Heart right ventricle (tissue), 16 donors: Measurements from ENCODE around the gene GPC3. TPM values are rescaled to one million over a fixed set of nuclear protein-coding genes. Genes with fewer than 3 reads are reported as not detected.

ENCODE experiments used
- ATAC-seq, 8 donors: fragments of 200-7000 bp; cut with Tn5 transposase; one replicate each; pipeline ENCODE4 v1.9.1; 2020; ENCODE audit warnings: mild to moderate bottlenecking in 8 of 8, moderate library complexity in 8 of 8, moderate number of reproducible peaks in 1 of 8
- DNase-seq, 2 donors: peaks; one replicate each; pipeline ENCODE4 v3.0.0-alpha.2; 2020
- H3K27ac ChIP-seq, 10 donors: fragments of 200-600 bp; sonication (generic) in 2 of 10; one replicate each; pipeline versions ENCODE4 v1.5.0 to v1.8.0; 2020 to 2022; ENCODE audit warnings: mild to moderate bottlenecking in 3 of 10
- H3K27me3 ChIP-seq, 7 donors: fragments of 200-600 bp; one replicate each; pipeline ENCODE4 v1.8.0; 2021 to 2022; ENCODE audit warnings: mild to moderate bottlenecking in 2 of 7
- H3K36me3 ChIP-seq, 9 donors: fragments of 200-600 bp; sonication (generic) in 1 of 9; one replicate each; pipeline versions ENCODE4 v1.5.0 to v1.8.0; 2020 to 2022; ENCODE audit warnings: mild to moderate bottlenecking in 2 of 9
- H3K4me1 ChIP-seq, 9 donors: fragments of 200-600 bp; sonication (generic) in 1 of 9; one replicate each; pipeline versions ENCODE4 v1.5.0 to v1.8.0; 2020 to 2022; ENCODE audit warnings: mild to moderate bottlenecking in 4 of 9
- H3K4me3 ChIP-seq, 10 donors: fragments of 200-600 bp; sonication (generic) in 2 of 10; one replicate each; pipeline versions ENCODE4 v1.5.0 to v1.8.0; 2020 to 2022; ENCODE audit warnings: mild to moderate bottlenecking in 7 of 10, moderate library complexity in 2 of 10
- H3K9me3 ChIP-seq, 11 donors: fragments of 200-600 bp in 10 of 11; sonication (generic) in 2 of 11; one replicate each; pipeline versions ENCODE4 v1.5.0 to v1.8.0; 2013 to 2022; ENCODE audit warnings: mild to moderate bottlenecking in 2 of 11, control low read depth in 1 of 11, moderate library complexity in 1 of 11
- CTCF ChIP-seq, 9 donors: fragments of 200-600 bp; sonication (generic) in 2 of 9; IDR thresholded peaks; one replicate each; pipeline versions ENCODE4 v1.5.0 to v1.8.0; 2021 to 2022; ENCODE audit warnings: antibody characterized with exemption in 9 of 9, mild to moderate bottlenecking in 5 of 9, moderate library complexity in 1 of 9
- WGBS, 2 donors: extraction: QIAGEN DNeasy Blood & Tissue Kit; methylation state at CpG; one replicate each; pipeline ENCODE4 v1.1.7; 2013; ENCODE audit warnings: inconsistent platforms in 1 of 2; 5-methylcytosine and 5-hydroxymethylcytosine counted together
- intact Hi-C, 10 donors: fragments of 100-400 bp; cut with DNase I; formaldehyde crosslinking; loops; one replicate each; pipeline versions ENCODE4 v1.11.1 to v1.14.2; 2022
- polyA plus RNA-seq, 2 donors: library from polyadenylated mRNA; stranded (reverse); fragments of 200-250 nt; gene quantifications; one replicate each; pipeline ENCODE4 v1.2.3, GENCODE V29; 2013
- total RNA-seq, 10 donors: library from RNA; stranded (reverse); fragmentation: NEBNext Ultra II Directional in 3 of 10; extraction: Animal tissue kit (Norgen Biotek cat#: 25700) in 3 of 10; gene quantifications; one replicate each; pipeline versions ENCODE4 v1.2.1 to v1.2.4, GENCODE V29; 2021 to 2023
- donor health status: Arrhythmogenic right ventricular cardiomyopathy.
- donor health status: ischemic (EF 13 %, LVEDD 7.1; RV severe dilation, severe dysfunction).
- donor health status: healthy with polysubstance abuse.
- donor health status: DM: no; HTN: yes; CAD: no.
- donor health status: DM: no; HTN: no; CAD: no.
- donor health status: ischemic (EF 25% LVEDD 6.9; RV normal size, moderate dysfunction).
- donor health status: ischemic (EF 25% LVEDD 5.7; RV mildly dilated, moderate dysfunction).
- donor health status: healthy.
- donor health status: DM: yes; HTN: yes; CAD: no.
- donor health status: Ischemic cardiomyopathy.
- donor health status: ischemic (EF 35%, LVEDD 5.7; RV mildly dilated, moderate dysfunction).
- donor health status: nonischemic (EF 11% LVEDD 7.7; RV severe dilation, severe dysfunction).
- donor health status: DM: yes; HTN: yes; CAD: no.
- donor health status: PGD.
- donor health status: ischemic (EF 29% LVEDD 5.4; RV normal size, mild dysfunction).
- donor health status: nonischemic (EF 23%, LVEDD 6.1; RV moderate dilation, normal function).

GPC3 gene
- total and polyA plus RNA-seq, 12 donors: 0.66 to 5.6 (median 3.4) TPM

DNA sequence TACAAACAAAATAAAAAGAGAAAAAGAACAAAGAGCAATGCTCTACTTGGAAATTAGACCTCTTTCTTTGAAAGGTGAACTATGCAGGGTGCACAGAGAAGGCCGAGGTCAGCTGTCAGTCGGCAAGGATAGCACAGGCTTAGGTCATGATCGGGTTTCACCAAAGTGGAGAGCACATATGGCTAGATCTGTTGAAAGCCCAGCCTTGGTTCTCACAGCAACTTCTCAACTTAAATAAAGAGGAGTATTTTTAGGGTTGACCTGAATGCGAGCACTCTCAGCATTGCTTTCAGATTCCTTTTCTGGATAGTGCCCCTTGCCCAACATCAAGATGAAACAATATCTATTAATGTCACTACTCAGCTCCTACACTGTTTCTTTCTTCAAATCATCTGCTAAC lies 447.2 kb downstream of the GPC3 start:
- intact Hi-C loops: no loop called here
- DNase-seq (no peak), ATAC-seq (no peak)
- 63% methylated on average over 4 of the region's 4 CpGs for WGBS, 2 donors
- H3K27ac ChIP-seq: no peak overlapping the region
- H3K36me3 ChIP-seq: no peaks in the 10 kb centered on the region
- no peak overlapping the region for H3K4me3 ChIP-seq
- H3K9me3 ChIP-seq: no peaks in the 10 kb centered on the region
- TF ChIP-seq CTCF (IDR thresholded peaks at IDR 0.05): no peak
- no peaks in the 10 kb centered on the region for H3K27me3 ChIP-seq
- H3K4me1 ChIP-seq: no peaks in the 10 kb centered on the region

GRCh38 chrX:133537142-133537541 lies 448.3 kb downstream of the GPC3 start:
- H3K36me3 ChIP-seq: no peaks in the 10 kb centered on the region
- H3K4me1 ChIP-seq: no peaks in the 10 kb centered on the region
- TF ChIP-seq CTCF (IDR thresholded peaks at IDR 0.05): no peak
- no peaks in the 10 kb centered on the region for H3K27me3 ChIP-seq
- WGBS, 2 donors: 52 to 77% methylated on average over 3 of the region's 3 CpGs
- no peak overlapping the region for H3K27ac ChIP-seq
- ATAC-seq: no peak
- intact Hi-C loops: no loop called here
- no peak overlapping the region for H3K4me3 ChIP-seq
- no peaks in the 10 kb centered on the region for H3K9me3 ChIP-seq
- DNase-seq: no peak

GRCh38 chrX:133535066-133535465 lies 450.3 kb downstream of the GPC3 start:
- DNase-seq: no peak
- Histone ChIP-seq H3K27me3 (no peaks in the 10 kb centered on the region), H3K27ac (no peak overlapping the region), H3K4me3 (no peak overlapping the region), H3K36me3 (no peaks in the 10 kb centered on the region), H3K4me1 (no peaks in the 10 kb centered on the region), H3K9me3 (no peaks in the 10 kb centered on the region)
- ATAC-seq: no peak
- 84 to 92% methylated on average over 2 of the region's 2 CpGs for WGBS, 2 donors
- intact Hi-C loops: no loop called here
- no peak for TF ChIP-seq CTCF (IDR thresholded peaks at IDR 0.05)

DNA sequence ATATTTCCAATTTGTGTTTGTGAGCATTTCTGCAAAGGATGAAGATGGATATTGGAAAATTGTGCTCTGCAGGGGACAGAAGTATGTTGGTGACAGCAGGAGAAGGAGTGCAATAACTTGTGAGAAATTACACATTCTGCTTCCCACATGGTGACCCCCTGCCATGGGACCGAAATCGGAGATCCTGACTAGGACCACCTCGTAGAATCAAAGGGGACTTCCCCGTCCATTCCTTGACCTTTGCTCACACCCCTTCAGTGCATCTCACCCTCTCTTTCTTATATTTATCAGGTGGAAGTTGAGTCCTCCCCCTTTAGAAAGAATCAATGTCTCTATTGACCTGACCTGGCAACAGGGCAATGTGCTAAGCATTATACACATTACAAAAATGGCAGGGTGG lies 451.2 kb downstream of the GPC3 start:
- 82 to 88% methylated on average over 4 of the region's 4 CpGs for WGBS, 2 donors
- intact Hi-C loops: no loop called here

More for the DNA sequence above, 451.2 kb downstream of the GPC3 start:
- no peaks in the 10 kb centered on the region for H3K4me1 ChIP-seq
- H3K27ac ChIP-seq: no peak overlapping the region
- no peaks in the 10 kb centered on the region for H3K36me3 ChIP-seq
- no peak for ATAC-seq
- DNase-seq: no peak
- H3K9me3 ChIP-seq: no peaks in the 10 kb centered on the region
- no peak overlapping the region for H3K4me3 ChIP-seq
- TF ChIP-seq CTCF (IDR thresholded peaks at IDR 0.05): no peak
- no peaks in the 10 kb centered on the region for H3K27me3 ChIP-seq
